ENCODE data around the gene ARHGEF33.
A peak's percentile ranks its signal among the peaks of the same experiment; 100 is the strongest.

- TF ChIP-seq CHD2 (IDR thresholded peaks at IDR 0.05; ENCODE audit: low read length, partially characterized antibody) (peak; percentile 20), GABPA (IDR thresholded peaks at IDR 0.05; ENCODE audit: low read depth) (no peak), TCF12 (IDR thresholded peaks at IDR 0.05) (no peak), POLR2AphosphoS5 (IDR thresholded peaks at IDR 0.05; ENCODE audit: low read depth, low read length) (no peak)
- TF ChIP-seq, protein P1, sequence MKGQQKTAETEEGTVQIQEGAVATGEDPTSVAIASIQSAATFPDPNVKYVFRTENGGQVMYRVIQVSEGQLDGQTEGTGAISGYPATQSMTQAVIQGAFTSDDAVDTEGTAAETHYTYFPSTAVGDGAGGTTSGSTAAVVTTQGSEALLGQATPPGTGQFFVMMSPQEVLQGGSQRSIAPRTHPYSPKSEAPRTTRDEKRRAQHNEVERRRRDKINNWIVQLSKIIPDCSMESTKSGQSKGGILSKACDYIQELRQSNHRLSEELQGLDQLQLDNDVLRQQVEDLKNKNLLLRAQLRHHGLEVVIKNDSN (IDR thresholded peaks at IDR 0.05; ENCODE audit: borderline replicate concordance, low read depth): no peak
Measured at GRCh38 chr2:38947241-38948239, 57.9 kb downstream of the ARHGEF33 start.

Data from SK-N-SH (cell line).